Measurements from ENCODE around the gene SMAD2.

DNA sequence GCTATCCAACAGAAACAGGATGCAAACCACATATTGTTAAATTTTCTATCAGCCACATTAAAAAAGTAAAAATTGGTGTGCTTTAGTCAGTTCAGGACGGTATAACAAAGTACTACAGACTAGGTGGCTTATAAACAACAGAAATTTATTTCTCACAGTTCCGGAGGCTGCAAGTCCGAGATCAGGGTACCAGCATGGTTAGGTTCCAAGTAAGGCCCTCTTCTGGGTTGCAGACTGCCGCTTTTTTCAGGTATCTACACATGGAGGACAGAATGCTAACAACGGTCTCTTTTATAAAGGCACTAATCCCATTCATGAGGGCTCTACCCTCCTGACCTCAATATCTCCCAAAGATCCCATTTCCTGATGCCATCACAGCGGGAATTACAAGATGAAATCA, 10.5 kb downstream of the SMAD2 start:
- TF ChIP-seq EZH2phosphoT487 (IDR thresholded peaks at IDR 0.05; ENCODE audit: low read depth, severe bottlenecking, unreplicated experiment) (no peak), EZH2 (IDR thresholded peaks at IDR 0.05; ENCODE audit: borderline replicate concordance) (no peak)
- TF ChIP-seq, protein P1, sequence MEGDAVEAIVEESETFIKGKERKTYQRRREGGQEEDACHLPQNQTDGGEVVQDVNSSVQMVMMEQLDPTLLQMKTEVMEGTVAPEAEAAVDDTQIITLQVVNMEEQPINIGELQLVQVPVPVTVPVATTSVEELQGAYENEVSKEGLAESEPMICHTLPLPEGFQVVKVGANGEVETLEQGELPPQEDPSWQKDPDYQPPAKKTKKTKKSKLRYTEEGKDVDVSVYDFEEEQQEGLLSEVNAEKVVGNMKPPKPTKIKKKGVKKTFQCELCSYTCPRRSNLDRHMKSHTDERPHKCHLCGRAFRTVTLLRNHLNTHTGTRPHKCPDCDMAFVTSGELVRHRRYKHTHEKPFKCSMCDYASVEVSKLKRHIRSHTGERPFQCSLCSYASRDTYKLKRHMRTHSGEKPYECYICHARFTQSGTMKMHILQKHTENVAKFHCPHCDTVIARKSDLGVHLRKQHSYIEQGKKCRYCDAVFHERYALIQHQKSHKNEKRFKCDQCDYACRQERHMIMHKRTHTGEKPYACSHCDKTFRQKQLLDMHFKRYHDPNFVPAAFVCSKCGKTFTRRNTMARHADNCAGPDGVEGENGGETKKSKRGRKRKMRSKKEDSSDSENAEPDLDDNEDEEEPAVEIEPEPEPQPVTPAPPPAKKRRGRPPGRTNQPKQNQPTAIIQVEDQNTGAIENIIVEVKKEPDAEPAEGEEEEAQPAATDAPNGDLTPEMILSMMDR (IDR thresholded peaks at IDR 0.05; ENCODE audit: poor library complexity) = no peak
